ENCODE data around the gene CLEC14A. TPM values are rescaled to one million over a fixed set of nuclear protein-coding genes. Genes with fewer than 3 reads are reported as not detected.

The CLEC14A gene
- total RNA-seq, 1 experiment from 2014 or later = not detected

DNA sequence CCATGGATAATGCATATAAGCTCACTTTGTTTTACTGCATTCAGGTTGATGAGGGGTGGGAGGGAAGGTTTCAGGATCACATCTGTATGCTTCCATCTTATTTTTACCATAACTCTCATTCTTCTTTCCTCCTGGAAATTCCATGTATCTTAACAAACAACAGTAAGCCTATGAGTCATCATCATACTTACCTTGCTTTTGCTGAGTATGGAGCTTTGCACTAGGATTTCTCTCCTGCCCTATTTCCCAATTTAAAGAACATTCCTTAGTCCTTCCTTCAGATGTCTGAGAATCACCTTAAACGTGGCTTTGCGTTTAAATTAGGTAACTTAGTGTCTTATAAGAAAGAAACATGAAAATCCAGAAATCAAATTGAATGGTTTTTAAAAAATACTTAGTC lies 1.6 kb upstream of the CLEC14A start:
- DNase-seq (ENCODE audit: low read depth in 1 of 2, low spot score in 2 of 2) = no peak
- Histone ChIP-seq H3K27ac (no peak overlapping the region), H3K4me1 (replicated peaks) (no peaks in the 10 kb centered on the region), H3K4me3 (no peak overlapping the region), H3K27me3 (replicated peaks) (no peaks in the 10 kb centered on the region), H3K9me3 (replicated peaks) (no peaks in the 10 kb centered on the region), H3K36me3 (no peaks in the 10 kb centered on the region)

DNA sequence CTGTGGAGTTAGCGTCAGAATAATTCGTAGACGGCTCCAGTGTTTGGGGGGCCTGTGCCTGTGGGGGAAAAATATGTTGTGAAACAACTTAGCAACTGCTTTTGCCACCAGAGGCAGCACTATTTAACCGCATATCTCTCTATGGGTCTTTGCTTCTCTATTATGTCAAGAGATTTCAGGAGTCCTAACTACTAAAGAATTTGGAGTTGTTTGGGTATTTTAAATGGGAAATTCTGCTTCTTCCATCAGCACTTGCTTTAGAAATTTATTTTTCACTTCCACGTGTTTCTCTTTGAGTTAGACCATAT lies 594 bp upstream of the CLEC14A start:
- no peak for DNase-seq (ENCODE audit: low read depth in 1 of 2, low spot score in 2 of 2)
- Histone ChIP-seq H3K9me3 (replicated peaks) (no peaks in the 10 kb centered on the region), H3K4me1 (replicated peaks) (no peaks in the 10 kb centered on the region), H3K27me3 (replicated peaks) (no peaks in the 10 kb centered on the region), H3K36me3 (no peaks in the 10 kb centered on the region), H3K27ac (no peak overlapping the region), H3K4me3 (no peak overlapping the region)

DNA sequence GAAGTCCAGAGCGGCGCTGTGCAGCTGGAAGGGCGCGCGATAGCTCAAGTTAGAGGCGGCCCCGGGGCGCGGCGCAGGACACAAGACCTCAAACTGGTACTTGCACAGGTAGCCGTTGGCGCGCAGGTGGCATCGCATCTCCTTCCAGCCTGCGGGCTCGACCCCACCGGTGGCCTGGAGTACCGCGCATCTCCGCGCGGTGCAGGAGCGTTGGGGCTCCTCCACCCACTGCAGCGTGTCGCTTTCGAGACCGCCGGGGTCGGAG lies 553 bp downstream of the CLEC14A start:
- DNase-seq (ENCODE audit: low read depth in 1 of 2, low spot score in 2 of 2) = no peak
- Histone ChIP-seq H3K4me3 (no peak overlapping the region), H3K27ac (no peak overlapping the region), H3K4me1 (replicated peaks) (no peaks in the 10 kb centered on the region), H3K36me3 (no peaks in the 10 kb centered on the region), H3K27me3 (replicated peaks) (no peaks in the 10 kb centered on the region), H3K9me3 (replicated peaks) (no peaks in the 10 kb centered on the region)

DNA sequence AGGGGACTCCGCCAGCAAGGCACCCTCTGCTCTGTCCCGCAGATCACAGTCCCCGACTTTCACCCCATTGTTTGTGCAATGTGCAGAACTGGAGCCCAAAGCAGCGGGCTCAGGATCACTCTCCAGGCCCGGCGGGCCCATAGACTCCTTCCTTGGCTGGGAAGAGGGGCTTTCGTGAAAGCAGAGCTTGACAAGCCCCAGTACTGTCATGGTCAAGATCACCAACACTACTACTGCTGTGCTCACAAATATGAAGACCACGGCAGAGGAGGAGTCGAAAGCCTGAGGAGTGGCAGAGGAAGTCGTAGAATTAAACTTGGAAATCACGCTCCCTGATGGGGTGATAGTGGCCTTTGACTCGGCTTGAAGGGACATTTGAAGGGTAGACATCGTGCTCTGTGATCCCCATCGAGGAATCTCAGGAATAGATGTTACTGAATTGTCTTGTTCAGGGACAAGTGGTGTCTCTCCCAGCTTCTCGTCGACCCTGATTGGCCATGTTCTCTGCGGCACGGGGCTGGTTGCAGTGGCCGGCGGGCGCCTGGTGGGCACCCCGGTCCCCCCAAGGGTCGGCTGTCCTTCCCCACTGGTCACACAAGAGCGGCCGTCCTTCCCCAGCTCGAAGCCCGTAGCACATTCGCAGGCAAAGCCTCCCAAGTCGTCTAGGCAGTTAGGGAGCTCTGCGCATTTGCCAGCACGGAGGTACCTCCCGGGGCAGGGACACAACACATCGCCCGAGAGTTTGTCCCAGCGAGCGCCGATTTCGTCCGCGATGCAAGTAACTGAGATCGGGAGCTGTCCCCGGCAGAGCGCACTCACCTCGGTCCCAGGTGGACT lies 1.1 kb downstream of the CLEC14A start:
- Histone ChIP-seq H3K27me3 (replicated peaks) (no peaks in the 10 kb centered on the region), H3K4me1 (replicated peaks) (no peaks in the 10 kb centered on the region), H3K27ac (no peak overlapping the region), H3K9me3 (replicated peaks) (no peaks in the 10 kb centered on the region), H3K4me3 (no peak overlapping the region), H3K36me3 (no peaks in the 10 kb centered on the region)
- DNase-seq (ENCODE audit: low read depth in 1 of 2, low spot score in 2 of 2) = no peak

DNA sequence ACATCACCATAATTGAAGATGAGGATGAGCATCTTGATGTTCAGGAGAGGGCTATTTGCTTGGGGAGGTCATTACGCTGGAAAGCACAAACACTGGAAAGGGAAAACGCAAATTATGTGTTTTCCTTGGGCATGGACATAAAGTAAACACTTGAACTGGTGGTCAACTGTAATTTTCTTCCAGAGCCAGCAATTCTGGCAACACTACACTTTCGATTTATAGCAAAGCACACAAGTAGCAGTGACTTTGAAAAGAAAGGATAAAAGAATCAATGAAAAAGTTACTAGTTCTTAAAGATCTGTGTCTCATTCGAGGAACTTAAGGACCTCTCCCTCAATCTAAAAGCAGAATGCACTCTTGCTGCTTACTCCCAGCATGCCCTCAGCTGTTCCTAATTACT lies 2.2 kb downstream of the CLEC14A start:
- no peaks in the 10 kb centered on the region for H3K27me3 ChIP-seq (replicated peaks)
- no peaks in the 10 kb centered on the region for H3K4me1 ChIP-seq (replicated peaks)
- H3K27ac ChIP-seq = no peak overlapping the region
- no peaks in the 10 kb centered on the region for H3K9me3 ChIP-seq (replicated peaks)
- H3K4me3 ChIP-seq = no peak overlapping the region
- no peaks in the 10 kb centered on the region for H3K36me3 ChIP-seq
- no peak for DNase-seq (ENCODE audit: low read depth in 1 of 2, low spot score in 2 of 2)

DNA sequence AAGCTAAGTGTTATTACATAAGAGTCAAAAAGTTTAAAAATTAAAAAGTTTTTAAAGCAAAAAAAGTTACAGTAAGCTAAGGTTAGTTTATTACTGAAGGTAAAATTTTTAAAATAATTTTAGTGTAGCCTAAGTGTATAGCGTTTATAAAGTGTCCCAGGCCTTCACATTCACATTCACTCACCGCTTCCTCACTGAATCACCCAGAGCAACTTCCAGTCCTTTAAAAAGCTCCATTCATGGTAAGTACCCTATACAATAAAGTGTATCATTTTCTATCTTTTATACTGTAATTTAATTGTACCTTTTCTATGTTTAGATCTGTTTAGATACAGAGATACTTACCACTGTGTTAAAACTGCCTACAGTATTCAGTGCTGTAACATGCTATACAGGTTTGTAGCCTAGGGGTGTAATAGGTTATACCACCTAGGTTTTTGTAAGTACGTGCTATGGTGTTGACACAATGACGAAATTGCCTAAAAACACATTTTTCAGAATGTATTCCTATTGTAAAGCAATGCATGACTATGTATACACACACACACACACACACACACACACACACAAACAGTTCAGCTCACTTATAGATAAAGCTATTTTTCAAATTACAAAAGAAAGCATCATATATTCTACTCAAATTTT lies 3.7 kb downstream of the CLEC14A start:
- H3K9me3 ChIP-seq (replicated peaks) = no peaks in the 10 kb centered on the region
- H3K4me3 ChIP-seq = no peak overlapping the region
- no peaks in the 10 kb centered on the region for H3K27me3 ChIP-seq (replicated peaks)
- no peaks in the 10 kb centered on the region for H3K36me3 ChIP-seq
- no peak for DNase-seq (ENCODE audit: low read depth in 1 of 2, low spot score in 2 of 2)
- no peak overlapping the region for H3K27ac ChIP-seq
- H3K4me1 ChIP-seq (replicated peaks) = no peaks in the 10 kb centered on the region

DNA sequence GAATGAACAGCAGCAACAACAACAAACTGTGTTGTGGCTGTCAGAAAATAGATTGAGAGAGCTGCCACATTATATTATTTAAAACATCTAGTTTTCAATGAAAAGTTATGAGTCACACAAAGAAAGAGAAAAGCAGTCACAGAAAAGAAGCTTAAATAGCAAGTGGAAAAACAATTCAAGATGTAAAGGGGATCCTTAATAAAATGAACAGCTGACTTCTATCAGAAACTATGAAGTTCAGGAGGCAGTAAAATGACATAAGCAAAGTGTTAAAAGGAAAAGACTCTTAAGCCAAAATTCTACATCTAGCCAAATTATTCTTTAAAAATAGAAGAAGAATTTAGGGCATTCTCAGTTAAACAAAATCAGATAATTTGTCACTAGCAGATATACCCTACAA lies 5.6 kb downstream of the CLEC14A start:
- no peaks in the 10 kb centered on the region for H3K27me3 ChIP-seq (replicated peaks)
- no peak overlapping the region for H3K27ac ChIP-seq
- no peaks in the 10 kb centered on the region for H3K4me1 ChIP-seq (replicated peaks)

DNA sequence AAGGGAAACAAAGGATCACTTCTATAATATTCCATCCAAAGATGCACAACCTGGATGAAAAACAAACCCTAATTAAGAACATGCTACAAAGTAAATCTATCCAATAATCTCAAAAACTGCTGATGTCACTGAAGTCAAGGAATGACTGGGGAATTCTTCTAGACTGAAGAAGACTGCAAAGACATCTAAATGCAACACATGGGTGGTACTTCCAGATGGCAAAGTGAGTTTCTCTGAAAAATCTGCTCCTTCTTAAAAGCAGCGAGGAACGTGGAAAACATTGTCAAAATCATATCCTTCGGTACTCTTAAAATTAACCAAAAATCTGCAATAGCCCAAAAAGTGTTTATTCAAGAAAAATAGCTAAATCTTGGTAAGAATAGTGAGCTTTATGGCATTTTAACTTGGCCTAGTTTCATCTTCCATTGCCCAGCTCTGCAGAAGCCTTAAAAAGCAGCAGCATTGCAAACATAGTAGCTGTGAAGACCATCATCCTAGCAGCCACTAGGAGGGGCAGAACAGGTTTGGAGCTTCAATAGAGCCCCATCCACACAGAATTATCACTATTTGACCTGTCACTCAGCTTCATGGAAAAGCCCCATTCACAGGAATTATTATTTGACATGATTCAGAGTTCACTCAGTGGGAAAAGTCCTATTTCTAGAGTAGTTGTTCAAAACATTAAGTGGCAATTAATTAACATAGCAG lies 7.4 kb downstream of the CLEC14A start:
- Histone ChIP-seq H3K27me3 (replicated peaks) (no peaks in the 10 kb centered on the region), H3K36me3 (no peaks in the 10 kb centered on the region), H3K4me3 (no peak overlapping the region), H3K4me1 (replicated peaks) (no peaks in the 10 kb centered on the region), H3K27ac (no peak overlapping the region), H3K9me3 (replicated peaks) (no peaks in the 10 kb centered on the region)
- DNase-seq (ENCODE audit: low read depth in 1 of 2, low spot score in 2 of 2) = no peak

More for the DNA sequence above, 5.6 kb downstream of the CLEC14A start:
- DNase-seq (ENCODE audit: low read depth in 1 of 2, low spot score in 2 of 2) = no peak
- Histone ChIP-seq H3K36me3 (no peaks in the 10 kb centered on the region), H3K4me3 (no peak overlapping the region), H3K9me3 (replicated peaks) (no peaks in the 10 kb centered on the region)

DNA sequence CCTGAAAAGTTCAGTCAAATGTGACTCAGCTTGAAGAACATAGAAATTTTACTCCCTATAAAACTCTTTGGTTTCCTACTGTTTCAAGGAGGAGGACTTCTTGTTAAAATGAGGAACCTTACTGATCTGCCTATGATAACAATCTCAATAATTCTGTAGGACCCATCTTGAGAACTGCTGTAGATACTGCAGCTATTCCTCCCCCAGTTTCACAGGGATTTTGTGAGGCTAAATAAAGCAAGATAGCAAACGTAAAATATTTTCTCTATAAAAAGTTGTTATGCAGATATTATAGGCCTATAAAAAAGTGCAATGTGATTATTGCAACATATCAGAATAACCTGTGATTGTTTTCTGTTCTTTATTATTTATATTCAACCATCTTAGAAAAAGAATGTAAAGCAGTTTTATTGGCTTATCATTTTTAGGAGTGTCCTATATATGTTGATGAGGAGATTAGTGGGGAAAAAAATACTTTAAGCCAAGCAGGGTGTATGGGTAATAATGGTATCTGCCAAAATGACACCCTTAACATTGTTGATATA lies 12.1 kb downstream of the CLEC14A start:
- Histone ChIP-seq H3K4me3 (no peak overlapping the region), H3K27me3 (replicated peaks) (no peaks in the 10 kb centered on the region), H3K36me3 (no peaks in the 10 kb centered on the region), H3K4me1 (replicated peaks) (no peaks in the 10 kb centered on the region), H3K9me3 (replicated peaks) (no peaks in the 10 kb centered on the region), H3K27ac (no peak overlapping the region)
- DNase-seq (ENCODE audit: low read depth in 1 of 2, low spot score in 2 of 2) = no peak

DNA sequence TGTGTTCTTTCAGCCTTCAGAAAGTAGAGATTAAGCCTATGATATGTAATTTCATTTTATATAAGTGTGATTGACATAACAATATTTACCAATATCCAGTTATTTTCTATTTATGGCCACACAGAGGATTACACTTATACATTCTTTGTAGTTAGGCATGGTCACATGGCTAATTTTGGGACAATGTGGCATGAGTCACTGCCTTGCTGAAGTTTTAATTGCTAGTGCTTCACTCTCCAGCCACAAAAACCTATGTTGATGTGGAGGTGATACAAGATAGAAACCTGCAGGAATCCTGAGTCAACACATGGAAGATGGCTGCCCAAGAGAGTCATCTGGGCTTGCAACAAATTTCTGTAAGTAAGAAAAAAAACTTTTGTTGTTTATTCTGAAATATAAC lies 17.0 kb downstream of the CLEC14A start:
- H3K4me1 ChIP-seq (replicated peaks) = no peaks in the 10 kb centered on the region
- no peaks in the 10 kb centered on the region for H3K36me3 ChIP-seq
- H3K9me3 ChIP-seq (replicated peaks) = no peaks in the 10 kb centered on the region
- H3K27ac ChIP-seq = no peak overlapping the region
- no peak for DNase-seq (ENCODE audit: low read depth in 1 of 2, low spot score in 2 of 2)
- H3K4me3 ChIP-seq = no peak overlapping the region
- H3K27me3 ChIP-seq (replicated peaks) = peaks cover under 1% of the 10 kb centered on the region; the same call in 1 of the 2 replicates

DNA sequence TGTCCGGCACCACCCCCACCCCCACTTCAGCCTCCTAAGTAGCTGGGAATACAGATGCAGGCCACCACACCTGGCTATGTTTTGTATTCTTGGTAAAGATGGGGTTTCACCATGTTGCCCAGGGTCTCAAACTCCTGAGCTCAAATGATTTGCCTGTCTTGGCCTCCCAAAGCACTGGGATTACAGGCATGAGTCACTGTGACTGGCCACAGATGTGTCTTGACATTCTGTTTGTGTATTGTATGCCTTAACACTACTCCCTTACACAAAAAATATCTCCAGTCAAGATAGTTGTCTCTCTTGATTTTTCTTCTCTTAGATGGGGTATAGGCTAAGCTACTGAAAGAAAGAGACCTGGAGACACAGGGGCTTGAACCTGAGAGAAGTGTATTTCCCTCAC lies 17.6 kb downstream of the CLEC14A start:
- no peak for DNase-seq (ENCODE audit: low read depth in 1 of 2, low spot score in 2 of 2)
- Histone ChIP-seq H3K4me1 (replicated peaks) (no peaks in the 10 kb centered on the region), H3K9me3 (replicated peaks) (no peaks in the 10 kb centered on the region), H3K27me3 (replicated peaks) (peaks cover 4% of the 10 kb centered on the region; the same call in 1 of the 2 replicates), H3K27ac (no peak overlapping the region), H3K4me3 (no peak overlapping the region), H3K36me3 (no peaks in the 10 kb centered on the region)

DNA sequence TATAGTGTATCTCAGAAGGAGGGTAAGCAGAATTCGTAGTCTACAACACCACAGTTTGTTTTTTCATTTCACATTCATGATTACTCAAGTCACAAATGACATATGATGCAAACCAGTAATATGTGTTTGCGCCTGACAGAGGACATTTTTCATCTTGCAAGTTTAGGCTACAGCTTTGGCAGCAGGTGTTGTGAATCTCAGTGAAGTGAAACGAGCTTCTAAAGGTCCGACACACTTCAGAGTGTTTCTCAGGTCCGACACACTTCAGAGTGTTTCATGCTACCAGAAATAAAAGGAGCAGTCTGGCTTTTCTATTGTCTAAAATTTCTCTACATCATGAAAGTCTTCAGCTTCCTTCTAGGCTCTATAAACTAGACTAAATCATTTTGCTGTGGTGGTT lies 22.7 kb downstream of the CLEC14A start:
- Histone ChIP-seq H3K9me3 (replicated peaks) (no peaks in the 10 kb centered on the region), H3K36me3 (no peaks in the 10 kb centered on the region), H3K4me1 (replicated peaks) (no peaks in the 10 kb centered on the region), H3K27me3 (replicated peaks) (peaks cover 4% of the 10 kb centered on the region; the same call in 1 of the 2 replicates), H3K4me3 (no peak overlapping the region), H3K27ac (no peak overlapping the region)
- DNase-seq (ENCODE audit: low read depth in 1 of 2, low spot score in 2 of 2) = no peak

DNA sequence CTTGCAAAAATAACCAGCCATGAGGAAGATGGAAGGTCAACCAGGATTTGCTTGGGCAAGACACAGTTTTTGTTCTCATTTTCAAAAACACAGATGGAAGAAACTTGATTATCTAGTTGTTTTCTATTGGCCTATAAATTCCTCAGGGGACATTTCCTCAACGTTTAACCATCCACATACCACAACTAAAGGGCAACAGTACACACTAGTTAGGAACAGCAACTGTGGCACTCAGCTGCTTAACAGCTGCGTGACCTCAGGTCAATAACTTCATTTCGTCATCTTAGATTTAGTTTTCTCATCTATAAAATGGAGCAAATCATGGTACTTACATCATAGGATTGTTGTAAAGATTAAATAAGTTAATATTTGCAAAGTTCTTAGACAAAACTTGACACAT lies 29.5 kb downstream of the CLEC14A start:
- Histone ChIP-seq H3K4me3 (no peak overlapping the region), H3K9me3 (replicated peaks) (no peaks in the 10 kb centered on the region), H3K27ac (no peak overlapping the region), H3K36me3 (no peaks in the 10 kb centered on the region), H3K27me3 (replicated peaks) (no peaks in the 10 kb centered on the region), H3K4me1 (replicated peaks) (no peaks in the 10 kb centered on the region)
- no peak for DNase-seq (ENCODE audit: low read depth in 1 of 2, low spot score in 2 of 2)

DNA sequence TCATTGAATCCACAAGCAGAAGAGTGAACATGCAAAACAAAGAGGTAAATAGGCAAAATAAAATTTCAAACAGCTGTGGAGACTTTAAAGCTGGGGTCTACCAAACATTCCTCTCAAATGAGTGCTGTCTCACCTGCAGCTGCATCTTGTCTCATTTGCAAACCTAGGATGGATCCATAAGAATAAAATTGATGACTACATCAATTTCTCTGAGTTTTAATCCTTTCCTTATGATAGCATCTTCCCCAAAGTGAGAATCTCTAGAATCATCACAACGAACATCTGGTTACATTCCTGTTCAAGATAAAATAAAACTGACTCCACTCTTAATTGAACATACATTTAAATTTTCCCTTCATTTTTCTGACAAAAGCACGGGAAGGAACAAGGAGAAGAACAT lies 29.9 kb downstream of the CLEC14A start:
- Histone ChIP-seq H3K4me1 (replicated peaks) (no peaks in the 10 kb centered on the region), H3K4me3 (no peak overlapping the region), H3K36me3 (no peaks in the 10 kb centered on the region), H3K9me3 (replicated peaks) (no peaks in the 10 kb centered on the region), H3K27me3 (replicated peaks) (no peaks in the 10 kb centered on the region), H3K27ac (no peak overlapping the region)
- no peak for DNase-seq (ENCODE audit: low read depth in 1 of 2, low spot score in 2 of 2)

Data from SJSA1 (cell line).